HCT116 (cell line): ENCODE measurements around the gene NKX2-8. TPM values are rescaled to one million over a fixed set of nuclear protein-coding genes. Genes with fewer than 3 reads are reported as not detected.
A peak's percentile ranks its signal among the peaks of the same experiment; 100 is the strongest.

ENCODE experiments used
- ATAC-seq: fragments of 200-7000 bp; cut with Tn5 transposase; 2 replicates; pipeline ENCODE4 v1.9.1; 2020; ENCODE audit warnings: mild to moderate bottlenecking, moderate library complexity
- BruUV-seq: library from RNA; stranded (reverse); fragments of 400-500 nt; replicated peaks from 2 replicates; lab custom pipeline; 2021; lab: Mats Ljungman, UMichigan
- CTCF ChIA-PET: fragments of 300-600 bp; sonication (Branson Sonifier 250); formaldehyde crosslinking; loops from one replicate; lab custom pipeline; 2021; ENCODE audit warnings: antibody characterized with exemption; lab: Charles Lee
- POLR2A ChIA-PET: fragments of 300-600, 350-600 bp; sonication (Branson Sonifier 250); formaldehyde crosslinking; loops from one replicate; lab custom pipeline; 2021; ENCODE audit warnings: antibody characterized with exemption; lab: Charles Lee
- RAD21 ChIA-PET, 2 experiments: fragments of 300-600 bp; sonication (Branson Sonifier 250); formaldehyde crosslinking; loops; one replicate each; lab custom pipeline; 2023; ENCODE audit warnings: low total read pairs in 2 of 2; ENCODE audit not compliant: uncharacterized antibody in 2 of 2, unreplicated experiment in 2 of 2, low non-redundant PET in 1 of 2; lab: Charles Lee
- DNase-seq: peaks from one replicate; pipeline ENCODE4 v3.0.0-alpha.2; 2010; ENCODE audit warnings: low read depth, low spot score
- H2AFZ ChIP-seq: fragments of 200-600 bp; shearing (Covaris generic), sonication (generic); 2 replicates; pipeline ENCODE4 v1.6.1; 2017; ENCODE audit warnings: low read depth, mixed run types, mixed read lengths, antibody characterized with exemption, low read length; ENCODE audit not compliant: poor library complexity, severe bottlenecking
- H3K27ac ChIP-seq: 2 replicates; pipeline ENCODE4 v1.5.1; 2012; ENCODE audit warnings: low read depth, low read length
- H3K27me3 ChIP-seq: fragments of 200-600 bp; sonication (generic); 2 replicates; pipeline ENCODE4 v1.6.1; 2016; ENCODE audit warnings: mixed run types, low read length, mixed read lengths; ENCODE audit not compliant: insufficient read depth
- H3K36me3 ChIP-seq, 2 experiments: fragments of 200-500 bp in 1 of 2; fragments of 200-600 bp in 1 of 2; sonication (Bioruptor generic) in 1 of 2; sonication (generic) in 1 of 2; 2 replicates each; pipeline versions ENCODE4 v1.5.1 to v1.6.1; 2014 to 2016; ENCODE audit warnings: low read length in 2 of 2, inconsistent platforms in 1 of 2, mixed read lengths in 1 of 2, mixed run types in 1 of 2; ENCODE audit not compliant: insufficient read depth in 2 of 2, control insufficient read depth in 1 of 2
- H3K4me1 ChIP-seq, 2 experiments: fragments of 200-600 bp in 1 of 2; sonication (generic) in 1 of 2; 2 replicates each; pipeline versions ENCODE4 v1.5.1 to v1.6.1; 2012 to 2017; ENCODE audit warnings: low read length in 2 of 2, inconsistent platforms in 1 of 2, mild to moderate bottlenecking in 1 of 2, mixed read lengths in 1 of 2, mixed run types in 1 of 2, moderate library complexity in 1 of 2; ENCODE audit not compliant: insufficient read depth in 2 of 2, control insufficient read depth in 1 of 2
- H3K4me2 ChIP-seq: fragments of 200-600 bp; sonication (generic); 2 replicates; pipeline ENCODE4 v1.6.1; 2017; ENCODE audit warnings: mixed run types, low read length, mixed read lengths
- H3K4me3 ChIP-seq, 2 experiments: fragments of 200-600 bp in 1 of 2; sonication (generic) in 1 of 2; replicated peaks in 1 of 2; 2 replicates each; pipeline ENCODE4 v1.5.1; 2011 to 2016; ENCODE audit warnings: low read length in 2 of 2, control low read depth in 1 of 2, low read depth in 1 of 2, mild to moderate bottlenecking in 1 of 2, mixed read lengths in 1 of 2, mixed run types in 1 of 2
- H3K79me2 ChIP-seq: fragments of 200-600 bp; sonication (generic); 2 replicates; pipeline ENCODE4 v1.6.1; 2017; ENCODE audit warnings: mild to moderate bottlenecking, mixed run types, low read length, moderate library complexity, mixed read lengths; ENCODE audit not compliant: insufficient read depth
- H3K9ac ChIP-seq: fragments of 200-600 bp; sonication (generic); 2 replicates; pipeline ENCODE4 v1.6.1; 2016; ENCODE audit warnings: low read length, mixed read lengths
- H3K9me2 ChIP-seq: fragments of 200-600 bp; sonication (generic), shearing (Covaris generic); 2 replicates; pipeline ENCODE4 v1.6.1; 2017; ENCODE audit warnings: mixed run types, mild to moderate bottlenecking, moderate library complexity; ENCODE audit not compliant: insufficient read depth
- H3K9me3 ChIP-seq, 2 experiments: fragments of 200-500 bp in 1 of 2; fragments of 200-600 bp in 1 of 2; sonication (Bioruptor generic) in 1 of 2; sonication (generic) in 1 of 2; 2 replicates each; pipeline ENCODE4 v1.6.1; 2014 to 2017; ENCODE audit warnings: low read length in 2 of 2, mixed read lengths in 2 of 2, inconsistent platforms in 1 of 2, low read depth in 1 of 2, mild to moderate bottlenecking in 1 of 2, mixed run types in 1 of 2, moderate library complexity in 1 of 2; ENCODE audit not compliant: control insufficient read depth in 1 of 2, insufficient read depth in 1 of 2
- H4K20me1 ChIP-seq: fragments of 200-600 bp; sonication (generic), shearing (Covaris generic); 2 replicates; pipeline ENCODE4 v1.6.1; 2017; ENCODE audit warnings: mixed run types, mild to moderate bottlenecking, moderate library complexity; ENCODE audit not compliant: insufficient read depth
- CEBPB ChIP-seq: IDR thresholded peaks from 2 replicates; pipeline ENCODE4 v1.6.1; 2012; ENCODE audit warnings: low read depth
- ELF1 ChIP-seq: IDR thresholded peaks from 2 replicates; pipeline ENCODE4 v1.6.1; 2012; ENCODE audit warnings: low read depth, borderline replicate concordance
- EZH2 ChIP-seq: fragments of 200-600 bp; sonication (generic); IDR thresholded peaks from 2 replicates; pipeline ENCODE4 v1.6.1; 2017; ENCODE audit warnings: antibody characterized with exemption, mixed run types
- JUND ChIP-seq: IDR thresholded peaks from 2 replicates; pipeline ENCODE4 v1.6.1; 2012
- POLR2A ChIP-seq: IDR thresholded peaks from 2 replicates; pipeline ENCODE4 v1.7.0; 2011; ENCODE audit warnings: borderline replicate concordance; ENCODE audit not compliant: insufficient read depth, insufficient read length; ENCODE audit errors: extremely low read depth
- POLR2AphosphoS5 ChIP-seq: IDR thresholded peaks from 2 replicates; pipeline ENCODE4 v1.6.1; 2011; ENCODE audit warnings: mild to moderate bottlenecking, low read depth, low read length, moderate library complexity
- SIN3A ChIP-seq: IDR thresholded peaks from 2 replicates; pipeline ENCODE4 v1.6.1; 2012; ENCODE audit warnings: low read depth
- SP1 ChIP-seq: IDR thresholded peaks from 2 replicates; pipeline ENCODE4 v1.6.1; 2012; ENCODE audit warnings: low read depth
- TCF7L2 ChIP-seq: IDR thresholded peaks from 2 replicates; pipeline ENCODE4 v1.7.0; 2011; ENCODE audit warnings: borderline replicate concordance, inconsistent platforms; ENCODE audit not compliant: insufficient read depth, insufficient read length; ENCODE audit errors: extremely low read depth
- YY1 ChIP-seq: IDR thresholded peaks from 2 replicates; pipeline ENCODE4 v1.6.1; 2011; ENCODE audit warnings: low read length, low read depth, moderate library complexity, mild to moderate bottlenecking; ENCODE audit not compliant: insufficient replicate concordance; ENCODE audit errors: extremely low read depth
- ZFX ChIP-seq: fragments of 450-650 bp; IDR thresholded peaks from 2 replicates; pipeline ENCODE4 v1.6.1; 2017
- ZNF274 ChIP-seq: fragments of 200-500 bp; sonication (Bioruptor generic); IDR thresholded peaks from 2 replicates; pipeline ENCODE4 v1.6.1; 2014; ENCODE audit warnings: mild to moderate bottlenecking, low read depth, low read length, inconsistent platforms
- intact Hi-C: fragments of 100-400 bp; cut with micrococcal nuclease; formaldehyde crosslinking; loops from 2 replicates; pipeline ENCODE4 v1.10.0; 2022
- total RNA-seq: library from RNA; stranded (reverse); gene quantifications from one replicate; pipeline ENCODE4 v1.2.1, GENCODE V29; 2021; ENCODE audit not compliant: unreplicated experiment
- TF ChIP-seq, protein P1 (sequence below): IDR thresholded peaks from 2 replicates; pipeline ENCODE4 v1.6.1; 2011; ENCODE audit warnings: mild to moderate bottlenecking, low read length, moderate library complexity; ENCODE audit not compliant: insufficient replicate concordance; ENCODE audit errors: extremely low read depth

The NKX2-8 gene
- total RNA-seq, 1 experiment from 2014 or later: 7.5 TPM

DNA sequence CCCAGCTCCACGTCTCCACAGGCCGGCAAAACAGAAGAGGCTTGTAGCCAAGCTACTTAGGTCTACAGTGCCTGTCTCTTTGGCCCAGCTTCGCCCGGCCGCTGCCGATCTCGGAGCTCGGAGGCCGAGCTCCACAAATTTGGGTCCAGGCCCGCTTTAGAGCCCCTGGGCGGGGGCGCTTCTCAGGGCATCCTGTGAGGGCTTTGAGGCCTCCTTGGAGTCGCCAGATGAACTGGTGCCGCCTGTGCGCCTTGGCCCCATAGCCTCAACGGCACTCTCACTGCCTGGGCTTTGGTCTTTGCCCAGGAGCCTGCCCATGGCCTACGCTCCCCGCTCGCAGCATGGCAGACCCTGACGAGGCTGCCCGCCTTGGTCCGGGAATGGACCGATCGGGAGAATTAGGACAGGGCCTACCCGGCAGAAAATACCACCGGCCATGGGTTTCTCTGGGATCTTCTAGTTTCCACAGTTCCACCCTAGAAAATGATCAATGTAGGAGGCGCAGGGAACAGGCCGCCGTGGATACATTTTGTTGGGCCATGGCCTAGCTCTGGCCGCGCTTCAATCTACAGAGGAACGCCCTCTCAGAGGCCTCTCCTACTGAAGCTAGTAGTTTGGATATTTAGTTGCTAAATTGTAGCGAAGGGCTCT lies 953 bp upstream of the NKX2-8 start:
- H2AFZ ChIP-seq: no peak overlapping the region
- H3K9me2 ChIP-seq: no peaks in the 10 kb centered on the region
- intact Hi-C loops: no loop called here
- no peak for TF ChIP-seq ZFX
- TF ChIP-seq, protein P1, sequence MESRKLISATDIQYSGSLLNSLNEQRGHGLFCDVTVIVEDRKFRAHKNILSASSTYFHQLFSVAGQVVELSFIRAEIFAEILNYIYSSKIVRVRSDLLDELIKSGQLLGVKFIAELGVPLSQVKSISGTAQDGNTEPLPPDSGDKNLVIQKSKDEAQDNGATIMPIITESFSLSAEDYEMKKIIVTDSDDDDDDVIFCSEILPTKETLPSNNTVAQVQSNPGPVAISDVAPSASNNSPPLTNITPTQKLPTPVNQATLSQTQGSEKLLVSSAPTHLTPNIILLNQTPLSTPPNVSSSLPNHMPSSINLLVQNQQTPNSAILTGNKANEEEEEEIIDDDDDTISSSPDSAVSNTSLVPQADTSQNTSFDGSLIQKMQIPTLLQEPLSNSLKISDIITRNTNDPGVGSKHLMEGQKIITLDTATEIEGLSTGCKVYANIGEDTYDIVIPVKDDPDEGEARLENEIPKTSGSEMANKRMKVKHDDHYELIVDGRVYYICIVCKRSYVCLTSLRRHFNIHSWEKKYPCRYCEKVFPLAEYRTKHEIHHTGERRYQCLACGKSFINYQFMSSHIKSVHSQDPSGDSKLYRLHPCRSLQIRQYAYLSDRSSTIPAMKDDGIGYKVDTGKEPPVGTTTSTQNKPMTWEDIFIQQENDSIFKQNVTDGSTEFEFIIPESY: no peak
- TF ChIP-seq POLR2AphosphoS5: no peak
- BruUV-seq: no TSS peak
- DNase-seq: no peak
- H3K79me2 ChIP-seq: no peaks in the 10 kb centered on the region
- peaks cover 0 to 6% of the 10 kb centered on the region in 2 experiments; a peak in 2 of 4 replicates for H3K4me1 ChIP-seq
- RAD21 ChIA-PET: no interaction called here
- no peak overlapping the region for H3K9ac ChIP-seq
- H3K4me3 ChIP-seq: no peak overlapping the region
- CTCF ChIA-PET: interaction anchor here (1.3 kb wide), 1 partner anchor 359 kb away, joined by 3 read pairs; no protein-coding TSS in a partner anchor
- POLR2A ChIA-PET: interaction anchor here (1.4 kb wide), 1 partner anchor 11 kb away, joined by 3 read pairs; no protein-coding TSS in a partner anchor
- no peak for ATAC-seq
- H3K36me3 ChIP-seq: no peaks in the 10 kb centered on the region; a peak in 1 of 4 replicates
- no peak overlapping the region for H3K27ac ChIP-seq
- no peaks in the 10 kb centered on the region for H3K27me3 ChIP-seq
- H3K9me3 ChIP-seq: no peaks in the 10 kb centered on the region
- H3K4me2 ChIP-seq: peak overlapping the region; percentile 85
- no peaks in the 10 kb centered on the region for H4K20me1 ChIP-seq

DNA sequence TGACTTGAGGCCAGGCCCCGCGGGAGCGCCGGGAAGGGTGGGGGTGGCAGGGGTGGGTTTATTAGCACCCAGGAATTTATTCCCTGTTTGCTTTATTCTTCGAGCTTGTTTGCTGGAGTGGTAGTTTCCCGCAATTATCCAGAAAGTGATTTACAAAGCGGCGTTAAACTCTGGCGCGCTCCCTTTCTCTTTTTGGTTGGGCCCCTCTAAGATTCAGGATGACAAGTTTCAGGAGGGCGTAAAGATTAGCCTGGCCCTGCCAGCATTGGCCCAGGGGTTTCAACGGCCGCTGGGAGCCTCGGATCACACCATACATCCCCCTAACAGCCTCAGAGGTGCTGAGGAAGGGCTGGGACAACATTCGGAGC lies 444 bp upstream of the NKX2-8 start:
- Histone ChIP-seq H3K27me3 (no peaks in the 10 kb centered on the region), H4K20me1 (no peaks in the 10 kb centered on the region), H2AFZ (no peak overlapping the region), H3K27ac (no peak overlapping the region), H3K9me3 (no peaks in the 10 kb centered on the region), H3K9me2 (no peaks in the 10 kb centered on the region), H3K79me2 (no peaks in the 10 kb centered on the region), H3K9ac (no peak overlapping the region), H3K4me3 (peak overlapping the region; percentile 80 to 84), H3K4me1 (peaks cover 0 to 6% of the 10 kb centered on the region in 2 experiments; a peak in 2 of 4 replicates), H3K4me2 (peak overlapping the region; percentile 85), H3K36me3 (no peaks in the 10 kb centered on the region; a peak in 1 of 4 replicates)
- ATAC-seq (peak; percentile 43; the same call in 1 of the 2 replicates), DNase-seq (no peak)
- TF ChIP-seq POLR2AphosphoS5 (no peak), ZNF274 (no peak), ELF1 (no peak), YY1 (no peak), JUND (no peak), TCF7L2 (no peak), POLR2A (no peak), SP1 (no peak), SIN3A (no peak), ZFX (no peak), EZH2 (no peak), CEBPB (no peak)
- TF ChIP-seq, protein P1: no peak
- intact Hi-C loops: no loop called here
- ChIA-PET CTCF (no interaction called here), RAD21 (no interaction called here), POLR2A (interaction anchor here (1.4 kb wide), 1 partner anchor 10 kb away, joined by 3 read pairs; no protein-coding TSS in a partner anchor)
- no TSS peak for BruUV-seq
